ENCODE data around the gene SPEG. TPM values are rescaled to one million over a fixed set of nuclear protein-coding genes. Genes with fewer than 3 reads are reported as not detected.

Gene SPEG
- total RNA-seq, 1 experiment from 2014 or later = 12.6 TPM

- Histone ChIP-seq H3K27me3 (no peaks in the 10 kb centered on the region), H3K4me3 (no peak overlapping the region), H3K9me3 (no peaks in the 10 kb centered on the region), H3K36me3 (peaks cover 6% of the 10 kb centered on the region)
- DNase-seq = no peak
Observed at GRCh38 chr2:219461047-219461514, 26.4 kb downstream of the SPEG start.

- Histone ChIP-seq H3K4me3 (no peak overlapping the region), H3K36me3 (peaks cover 6% of the 10 kb centered on the region), H3K27me3 (no peaks in the 10 kb centered on the region), H3K9me3 (no peaks in the 10 kb centered on the region)
- no peak for DNase-seq
Observed at GRCh38 chr2:219461669-219462068, 27.0 kb downstream of the SPEG start.

GRCh38 chr2:219462349-219462748, 27.7 kb downstream of the SPEG start:
- peaks cover 6% of the 10 kb centered on the region for H3K36me3 ChIP-seq

DNA sequence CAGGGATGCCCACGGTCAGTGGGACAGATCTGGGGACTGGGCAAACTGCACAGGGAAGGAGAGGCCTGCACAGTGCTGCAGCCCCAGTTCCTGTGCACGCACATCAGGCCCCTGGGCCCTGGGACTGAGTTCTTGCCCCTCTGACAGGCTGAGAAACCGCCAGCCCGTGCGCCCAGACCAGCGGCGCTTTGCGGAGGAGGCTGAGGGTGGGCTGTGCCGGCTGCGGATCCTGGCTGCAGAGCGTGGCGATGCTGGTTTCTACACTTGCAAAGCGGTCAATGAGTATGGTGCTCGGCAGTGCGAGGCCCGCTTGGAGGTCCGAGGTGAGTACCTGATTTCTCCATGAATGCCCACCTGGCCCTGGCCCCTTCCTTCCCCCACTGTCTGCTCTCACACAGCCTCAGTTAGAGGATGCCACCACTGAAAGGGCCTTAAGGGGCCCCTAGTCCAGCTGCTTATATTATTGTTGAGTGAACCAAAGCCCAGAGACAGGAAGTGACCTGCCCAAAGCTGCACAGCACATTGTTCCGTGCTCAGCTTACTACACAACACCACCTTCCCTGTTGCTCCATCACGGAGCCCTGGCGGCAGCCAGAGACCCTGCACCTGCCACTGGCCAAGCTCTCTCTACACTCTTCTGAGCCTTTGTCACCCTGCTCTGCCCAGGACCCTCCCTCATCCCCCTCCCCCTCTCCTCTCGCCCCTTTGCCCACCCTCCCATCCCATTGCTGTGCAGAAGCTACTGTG, 29.8 kb downstream of the SPEG start:
- Histone ChIP-seq H3K4me3 (no peak overlapping the region), H3K27me3 (no peaks in the 10 kb centered on the region), H3K9me3 (no peaks in the 10 kb centered on the region), H3K36me3 (peaks cover 10% of the 10 kb centered on the region)
- no peak for DNase-seq

More at GRCh38 chr2:219462349-219462748, 27.7 kb downstream of the SPEG start:
- Histone ChIP-seq H3K4me3 (no peak overlapping the region), H3K27me3 (no peaks in the 10 kb centered on the region), H3K9me3 (no peaks in the 10 kb centered on the region)
- DNase-seq = no peak

DNA sequence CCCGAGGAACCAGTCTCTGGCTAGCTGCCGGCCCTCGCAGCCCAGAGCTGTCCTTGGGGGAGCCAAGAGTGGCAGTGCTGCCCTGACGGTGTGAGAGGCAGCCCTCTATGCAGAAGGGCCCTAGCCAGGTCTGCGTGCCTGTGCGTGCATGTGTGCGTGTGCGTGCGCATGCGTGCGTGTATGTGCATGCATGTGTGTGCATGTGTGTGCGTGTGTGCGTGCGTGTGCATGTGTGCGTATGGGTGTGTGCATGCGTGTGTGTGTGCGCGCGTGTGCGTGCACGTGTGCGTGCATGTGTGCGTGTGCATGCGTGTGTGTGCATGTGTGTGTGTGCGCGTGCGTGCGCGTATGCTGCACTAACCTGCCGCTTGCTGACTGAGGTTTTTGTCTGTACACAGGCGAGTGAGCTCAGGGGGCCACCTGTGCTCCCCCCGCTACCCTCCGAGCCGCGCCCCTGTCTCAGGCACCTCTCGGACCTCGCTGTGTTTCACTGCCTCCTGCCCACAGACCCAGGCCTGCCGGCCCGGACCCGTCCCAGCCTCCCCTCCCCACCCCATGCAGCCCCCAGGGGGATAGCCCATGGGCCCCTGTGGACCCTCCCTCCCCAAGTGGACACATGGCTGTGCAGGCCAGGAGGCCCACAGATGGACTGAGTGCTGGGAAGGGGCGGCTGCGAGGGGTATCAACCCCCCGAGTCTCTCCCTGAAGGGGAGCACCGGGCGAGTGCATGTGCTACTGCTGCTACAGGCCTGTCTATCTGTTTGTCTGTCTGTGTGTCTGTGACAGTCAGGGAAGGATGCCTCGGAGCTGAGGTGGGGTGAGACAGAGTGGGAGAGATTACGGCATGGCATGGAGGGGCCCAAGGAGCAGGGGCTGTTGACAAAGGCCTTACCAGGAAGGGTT, 31.3 kb downstream of the SPEG start:
- Histone ChIP-seq H3K36me3 (peaks cover 11% of the 10 kb centered on the region), H3K9me3 (no peaks in the 10 kb centered on the region), H3K27me3 (no peaks in the 10 kb centered on the region), H3K4me3 (no peak overlapping the region)
- no peak for DNase-seq

DNA sequence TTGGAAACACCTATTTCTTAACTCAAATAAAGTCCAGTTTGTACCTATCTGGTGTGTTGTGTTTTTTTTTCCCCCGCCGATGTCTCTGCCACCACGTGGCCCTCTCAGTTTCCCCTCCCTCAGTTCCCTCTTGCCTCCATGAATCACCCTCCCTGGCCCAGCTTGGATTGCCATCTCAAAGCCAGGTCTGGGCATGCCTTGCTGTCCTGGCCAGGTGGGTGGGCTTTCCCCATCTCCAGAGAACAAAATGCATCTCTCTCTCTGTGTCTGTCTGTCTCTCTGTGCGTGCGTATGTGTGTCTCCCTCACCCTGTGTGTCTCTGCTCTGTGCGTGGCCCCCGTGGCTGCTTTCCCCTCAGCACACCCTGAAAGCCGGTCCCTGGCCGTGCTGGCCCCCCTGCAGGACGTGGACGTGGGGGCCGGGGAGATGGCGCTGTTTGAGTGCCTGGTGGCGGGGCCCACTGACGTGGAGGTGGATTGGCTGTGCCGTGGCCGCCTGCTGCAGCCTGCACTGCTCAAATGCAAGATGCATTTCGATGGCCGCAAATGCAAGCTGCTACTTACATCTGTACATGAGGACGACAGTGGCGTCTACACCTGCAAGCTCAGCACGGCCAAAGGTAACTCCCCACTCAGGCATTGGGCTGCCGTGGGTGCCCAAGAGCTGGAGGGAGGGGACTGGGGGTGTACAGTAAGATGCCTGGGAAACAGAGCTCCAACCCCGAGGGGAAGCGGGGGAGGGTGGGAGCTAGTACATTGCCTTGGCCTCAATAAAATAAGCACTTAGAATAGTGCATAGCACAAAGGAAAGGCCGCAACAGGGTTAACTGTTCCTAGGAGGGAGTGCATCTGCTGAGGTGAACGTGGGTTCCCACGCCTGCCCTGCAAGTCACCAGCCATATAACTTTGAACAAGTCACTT, 32.4 kb downstream of the SPEG start:
- H3K4me3 ChIP-seq = no peak overlapping the region
- H3K9me3 ChIP-seq = no peaks in the 10 kb centered on the region
- DNase-seq = no peak
- peaks cover 8% of the 10 kb centered on the region for H3K36me3 ChIP-seq
- no peaks in the 10 kb centered on the region for H3K27me3 ChIP-seq

GRCh38 chr2:219467736-219468075, 33.1 kb downstream of the SPEG start:
- Histone ChIP-seq H3K27me3 (no peaks in the 10 kb centered on the region), H3K36me3 (peaks cover 8% of the 10 kb centered on the region), H3K9me3 (no peaks in the 10 kb centered on the region), H3K4me3 (no peak overlapping the region)
- DNase-seq = no peak

DNA sequence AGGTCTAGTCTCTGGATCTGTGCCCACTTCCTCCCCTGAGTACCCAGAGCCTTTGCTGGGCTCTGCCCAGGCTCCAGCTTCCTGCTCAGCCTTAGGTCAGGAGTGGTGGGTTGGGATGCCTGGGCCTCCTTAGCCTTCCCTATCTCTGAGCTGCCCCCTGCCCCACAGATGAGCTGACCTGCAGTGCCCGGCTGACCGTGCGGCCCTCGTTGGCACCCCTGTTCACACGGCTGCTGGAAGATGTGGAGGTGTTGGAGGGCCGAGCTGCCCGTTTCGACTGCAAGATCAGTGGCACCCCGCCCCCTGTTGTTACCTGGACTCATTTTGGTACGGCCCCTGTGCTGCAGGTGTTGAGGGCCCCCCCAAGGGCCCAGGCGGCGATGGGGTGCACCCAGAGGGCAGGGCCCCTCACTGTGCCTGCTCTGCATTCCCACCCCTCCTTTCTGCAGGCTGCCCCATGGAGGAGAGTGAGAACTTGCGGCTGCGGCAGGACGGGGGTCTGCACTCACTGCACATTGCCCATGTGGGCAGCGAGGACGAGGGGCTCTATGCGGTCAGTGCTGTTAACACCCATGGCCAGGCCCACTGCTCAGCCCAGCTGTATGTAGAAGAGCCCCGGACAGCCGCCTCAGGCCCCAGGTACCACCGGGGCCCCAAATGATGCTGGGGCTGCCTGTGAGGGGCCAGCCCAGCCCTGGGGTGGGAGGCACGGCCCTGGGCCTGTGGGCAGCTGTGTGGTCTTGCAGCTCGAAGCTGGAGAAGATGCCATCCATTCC, 34.0 kb downstream of the SPEG start:
- no peak for DNase-seq
- Histone ChIP-seq H3K4me3 (no peak overlapping the region), H3K36me3 (peaks cover 8% of the 10 kb centered on the region), H3K9me3 (no peaks in the 10 kb centered on the region), H3K27me3 (no peaks in the 10 kb centered on the region)

GRCh38 chr2:219469186-219469724, 34.6 kb downstream of the SPEG start:
- DNase-seq = peak; percentile 80
- Histone ChIP-seq H3K4me3 (no peak overlapping the region), H3K9me3 (no peaks in the 10 kb centered on the region), H3K27me3 (no peaks in the 10 kb centered on the region), H3K36me3 (peaks cover 8% of the 10 kb centered on the region)

GRCh38 chr2:219470429-219470828, 35.8 kb downstream of the SPEG start:
- DNase-seq = no peak
- Histone ChIP-seq H3K36me3 (peaks cover 8% of the 10 kb centered on the region), H3K27me3 (no peaks in the 10 kb centered on the region), H3K9me3 (no peaks in the 10 kb centered on the region), H3K4me3 (no peak overlapping the region)

GRCh38 chr2:219471476-219472371, 37.1 kb downstream of the SPEG start:
- no peak for DNase-seq
- peaks cover 8% of the 10 kb centered on the region for H3K36me3 ChIP-seq
- no peaks in the 10 kb centered on the region for H3K9me3 ChIP-seq
- no peak overlapping the region for H3K4me3 ChIP-seq
- no peaks in the 10 kb centered on the region for H3K27me3 ChIP-seq

DNA sequence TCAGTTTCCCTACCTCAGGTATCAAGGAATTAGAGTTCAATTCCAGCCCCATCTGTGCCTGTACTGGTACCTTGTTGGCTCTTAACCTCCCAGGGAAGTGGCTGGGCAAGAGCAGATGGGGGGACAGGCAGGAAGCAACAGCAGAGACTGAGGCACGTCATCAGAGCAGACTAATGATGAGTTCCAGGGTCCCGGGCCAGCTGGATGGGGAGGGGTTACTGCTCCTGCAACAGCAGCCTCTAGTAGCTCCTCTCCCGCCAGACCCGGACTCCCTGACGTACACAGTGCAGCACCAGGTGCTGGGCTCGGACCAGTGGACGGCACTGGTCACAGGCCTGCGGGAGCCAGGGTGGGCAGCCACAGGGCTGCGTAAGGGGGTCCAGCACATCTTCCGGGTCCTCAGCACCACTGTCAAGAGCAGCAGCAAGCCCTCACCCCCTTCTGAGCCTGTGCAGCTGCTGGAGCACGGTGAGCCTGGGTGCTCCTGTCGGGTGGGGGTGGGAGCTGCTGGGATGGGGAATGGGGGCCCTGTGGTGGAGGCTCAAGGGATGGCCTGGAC, 38.1 kb downstream of the SPEG start:
- Histone ChIP-seq H3K27me3 (no peaks in the 10 kb centered on the region), H3K36me3 (peaks cover 8% of the 10 kb centered on the region), H3K9me3 (no peaks in the 10 kb centered on the region), H3K4me3 (no peak overlapping the region)
- no peak for DNase-seq

DNA sequence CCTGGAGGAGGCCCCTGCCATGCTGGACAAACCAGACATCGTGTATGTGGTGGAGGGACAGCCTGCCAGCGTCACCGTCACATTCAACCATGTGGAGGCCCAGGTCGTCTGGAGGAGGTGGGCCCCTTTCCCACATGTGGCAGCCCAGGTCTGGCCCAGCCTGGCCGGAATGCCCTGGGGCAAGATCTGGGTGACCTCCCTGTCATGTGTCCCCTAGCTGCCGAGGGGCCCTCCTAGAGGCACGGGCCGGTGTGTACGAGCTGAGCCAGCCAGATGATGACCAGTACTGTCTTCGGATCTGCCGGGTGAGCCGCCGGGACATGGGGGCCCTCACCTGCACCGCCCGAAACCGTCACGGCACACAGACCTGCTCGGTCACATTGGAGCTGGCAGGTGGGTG, 38.9 kb downstream of the SPEG start:
- Histone ChIP-seq H3K4me3 (no peak overlapping the region), H3K27me3 (no peaks in the 10 kb centered on the region), H3K9me3 (no peaks in the 10 kb centered on the region), H3K36me3 (peaks cover 8% of the 10 kb centered on the region)
- no peak for DNase-seq

DNA sequence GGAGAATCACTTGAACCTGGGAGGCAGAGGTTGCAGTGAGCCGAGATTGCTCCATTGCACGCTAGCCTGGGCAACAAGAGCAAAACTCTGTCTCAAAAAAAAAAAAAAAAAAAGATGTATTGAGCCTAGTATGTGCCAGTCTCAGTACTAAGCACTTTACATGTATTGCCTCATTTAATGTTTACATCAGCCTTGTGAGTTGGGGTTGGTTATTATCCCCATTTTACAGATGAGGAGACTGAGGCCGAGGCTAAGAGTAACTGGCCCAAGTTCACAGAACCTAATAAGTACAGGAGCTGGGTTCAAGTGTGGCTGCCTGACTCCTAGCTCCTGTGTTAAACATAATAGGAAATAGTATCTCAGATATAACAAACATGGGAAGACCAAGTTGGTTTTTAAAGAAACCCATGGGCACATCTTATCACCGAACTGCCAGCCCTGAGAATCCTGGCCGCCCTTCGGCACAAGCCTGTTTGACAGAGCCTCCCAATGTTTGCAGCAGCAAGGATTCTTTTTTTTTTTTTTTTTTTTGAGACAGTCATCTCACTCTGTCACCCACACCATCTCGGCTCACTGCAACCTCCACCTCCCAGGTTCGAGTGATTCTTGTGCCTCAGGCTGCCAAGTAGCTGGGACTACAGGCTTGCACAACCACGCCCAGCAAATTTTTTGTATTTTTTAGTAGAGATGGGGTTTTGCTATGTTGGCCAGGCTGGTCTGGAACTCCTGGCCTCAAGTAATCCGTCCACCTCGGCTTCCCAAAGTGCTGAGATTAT, 39.8 kb downstream of the SPEG start:
- Histone ChIP-seq H3K4me3 (no peak overlapping the region), H3K9me3 (no peaks in the 10 kb centered on the region), H3K27me3 (no peaks in the 10 kb centered on the region), H3K36me3 (peaks cover 3% of the 10 kb centered on the region)
- no peak for DNase-seq
